WI38 (cell line): Measurements from ENCODE around the gene RNF11.

Source experiments
- H3K4me3 ChIP-seq: 2 replicates; pipeline ENCODE4 v1.5.1; 2011; ENCODE audit warnings: low read depth, mild to moderate bottlenecking, control low read depth, low read length
- CTCF ChIP-seq: IDR thresholded peaks from 2 replicates; pipeline ENCODE4 v1.5.1; 2012; ENCODE audit warnings: low read depth, mild to moderate bottlenecking, control low read depth, low read length

The RNF11 gene

DNA sequence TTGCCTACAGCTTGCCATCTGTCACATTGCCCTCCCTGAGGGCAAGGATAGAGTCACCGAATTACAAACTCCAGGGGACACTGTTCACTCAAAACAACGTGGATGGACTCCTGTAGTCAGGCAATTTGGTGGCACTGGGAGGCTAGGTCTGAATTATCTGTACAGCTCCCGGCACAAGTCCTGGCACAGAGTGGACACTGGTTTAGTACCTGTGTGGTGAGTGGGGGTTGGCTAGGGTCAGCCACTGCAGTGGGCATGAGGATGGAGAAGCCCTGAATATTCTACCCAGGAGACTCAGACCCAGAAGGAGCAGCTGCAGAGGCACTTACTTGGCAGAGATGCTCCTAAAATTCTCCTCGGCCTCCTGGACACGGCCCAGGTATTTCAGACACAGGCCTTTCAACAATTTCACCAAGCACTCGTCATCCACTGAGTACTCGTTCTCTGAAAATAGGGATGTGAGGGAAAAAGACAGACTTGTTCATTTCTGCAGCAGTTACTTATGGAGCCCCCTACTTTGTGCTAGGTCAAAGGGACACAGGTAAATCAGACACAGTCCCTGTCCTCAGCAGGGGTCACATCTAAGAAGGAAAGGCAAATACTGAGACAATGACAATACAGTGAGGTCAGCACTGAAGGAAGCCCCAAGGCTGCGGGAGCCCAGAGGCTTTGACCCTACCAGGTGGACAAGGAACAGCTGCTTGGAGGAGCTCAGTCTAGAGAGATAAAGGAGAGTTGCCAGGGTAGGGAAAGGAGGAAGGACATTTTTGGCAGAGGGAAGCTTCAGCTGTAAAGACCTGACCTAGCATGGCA, 53.8 kb downstream of the RNF11 start:
- no peak for TF ChIP-seq CTCF
- H3K4me3 ChIP-seq = no peak overlapping the region

DNA sequence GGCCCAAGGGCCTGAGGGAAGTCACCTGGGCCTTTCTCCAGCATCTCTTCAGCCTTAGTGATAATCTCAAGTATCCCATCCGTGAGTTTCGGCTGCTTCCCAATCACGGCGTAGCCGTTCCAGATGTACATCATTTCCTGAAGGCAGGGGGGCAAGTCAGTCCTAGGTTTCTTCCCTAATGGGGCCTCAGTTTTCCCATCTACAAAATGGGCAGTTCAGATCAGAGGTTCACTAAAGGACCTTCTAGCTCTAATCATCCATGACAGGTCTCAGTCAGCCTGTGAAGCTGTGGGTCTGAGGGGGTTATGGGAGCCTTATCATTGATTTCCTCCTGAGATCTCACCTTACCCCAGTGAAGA, 54.4 kb downstream of the RNF11 start:
- TF ChIP-seq CTCF = no peak
- no peak overlapping the region for H3K4me3 ChIP-seq

- H3K4me3 ChIP-seq = no peak overlapping the region
- TF ChIP-seq CTCF = no peak
Measured at GRCh38 chr1:51293898-51294515, 57.9 kb downstream of the RNF11 start.

DNA sequence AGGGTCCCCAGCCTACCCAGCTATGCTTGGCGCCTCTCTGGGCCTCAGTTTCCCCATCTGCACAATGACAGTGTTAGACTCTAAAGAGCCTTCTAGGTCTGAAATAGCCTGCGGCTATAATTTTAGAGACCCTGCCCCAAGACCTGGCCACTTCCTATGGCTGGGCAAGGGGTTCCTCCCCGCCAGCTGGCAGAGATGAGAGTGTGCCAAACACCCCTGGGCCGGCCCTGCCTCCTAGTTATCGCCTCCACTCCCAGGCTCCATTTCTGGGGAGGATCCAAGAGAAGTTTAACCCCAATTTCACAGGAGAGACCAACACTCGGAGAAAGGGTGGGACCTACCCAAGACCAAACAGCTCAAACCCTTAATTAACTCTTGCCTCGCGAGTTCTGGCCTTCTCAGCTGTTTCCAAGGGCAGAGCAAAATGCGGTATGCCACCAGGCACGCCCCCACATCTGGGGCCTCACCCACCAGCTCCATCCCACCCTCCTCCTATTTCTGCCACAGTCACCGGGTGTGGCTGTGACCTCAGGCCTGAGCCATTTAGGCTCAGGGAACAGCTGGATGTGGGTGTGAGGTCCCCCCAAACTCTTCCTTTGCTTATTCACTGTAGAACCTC, 58.6 kb downstream of the RNF11 start:
- no peak overlapping the region for H3K4me3 ChIP-seq
- no peak for TF ChIP-seq CTCF

DNA sequence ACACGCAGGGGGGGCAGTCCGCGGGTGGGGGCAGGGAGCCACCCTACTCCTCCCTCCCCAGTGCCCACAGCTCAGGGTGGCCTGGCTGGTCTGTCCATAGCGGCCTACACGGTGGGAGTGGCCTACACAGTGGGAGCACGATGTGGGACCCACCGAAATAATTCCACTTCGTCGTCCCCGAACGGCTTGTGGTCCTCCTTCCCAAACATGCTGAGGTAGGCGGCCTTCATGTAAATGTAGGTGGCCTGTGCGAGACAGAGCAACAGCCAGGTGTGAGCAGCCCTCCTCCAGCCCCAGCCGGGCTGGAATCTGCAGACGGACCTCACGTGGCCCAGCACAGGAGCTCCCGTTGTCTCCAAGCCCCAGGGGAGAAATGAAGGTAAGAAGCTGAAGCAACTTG, 59.9 kb downstream of the RNF11 start:
- no peak overlapping the region for H3K4me3 ChIP-seq
- no peak for TF ChIP-seq CTCF

DNA sequence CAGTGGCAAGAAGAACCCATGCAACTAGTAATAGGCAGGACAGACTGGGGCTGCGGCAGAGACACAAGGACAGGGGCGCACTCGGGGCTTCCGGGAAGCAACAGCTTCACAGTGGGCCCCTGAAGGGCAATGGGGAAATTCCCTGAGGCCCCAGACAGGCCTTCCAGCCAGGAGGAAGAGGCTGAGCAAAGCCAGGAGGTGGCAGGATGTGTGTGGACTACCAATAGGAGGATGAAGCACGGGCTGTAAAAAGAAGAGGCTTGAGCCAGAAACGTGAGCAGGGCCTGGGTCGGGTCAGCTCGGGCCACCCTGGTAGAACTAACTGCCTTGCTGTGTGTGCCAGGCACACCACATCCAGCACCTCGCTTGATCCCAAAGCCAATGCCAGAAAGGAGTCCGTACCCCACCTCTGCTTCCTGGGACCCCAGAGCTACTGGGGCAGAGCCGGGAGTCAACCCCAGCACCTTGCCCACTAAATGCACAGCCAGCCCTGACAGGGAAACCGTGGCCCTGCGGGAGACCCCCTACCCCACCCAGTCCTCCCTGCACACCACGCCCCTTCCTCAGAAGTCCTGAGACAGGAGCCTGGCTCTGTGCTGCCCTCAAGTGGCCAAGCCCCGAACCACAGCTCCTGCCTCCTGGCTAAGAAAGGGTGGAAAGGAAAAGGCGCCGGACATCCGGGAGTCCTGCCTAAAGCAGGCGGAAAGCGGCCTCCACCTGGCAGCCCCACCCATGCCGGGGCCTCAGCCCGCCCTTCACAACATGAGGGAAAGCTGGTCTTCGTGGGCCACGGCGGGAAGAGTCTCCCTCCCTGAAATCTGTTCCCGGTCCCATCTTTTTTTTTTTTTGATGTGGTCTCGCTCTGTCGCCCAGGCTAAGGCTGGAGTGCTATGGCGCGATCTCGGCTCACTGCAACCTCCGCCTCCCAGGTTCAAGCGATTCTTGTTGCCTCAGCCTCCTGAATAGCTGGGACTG, 60.6 kb downstream of the RNF11 start:
- H3K4me3 ChIP-seq = 0 out of 2 replicates have a peak overlapping the region, but pooled peaks have one; percentile 22
- peak; percentile 98 for TF ChIP-seq CTCF
